H9 (cell line): Measurements from ENCODE around the gene ADGRA1. TPM values are rescaled to one million over a fixed set of nuclear protein-coding genes. Genes with fewer than 3 reads are reported as not detected.

ENCODE experiments used
- DNase-seq: peaks from one replicate; pipeline ENCODE4 v3.0.0-alpha.2; 2017
- H2AFZ ChIP-seq: one replicate; pipeline ENCODE4 v1.6.1; 2013; ENCODE audit warnings: mild to moderate bottlenecking, low read length, control low read depth, moderate library complexity
- H2AK5ac ChIP-seq: 2 replicates; pipeline ENCODE4 v1.6.1; 2013; ENCODE audit warnings: low read length, control low read depth, mixed read lengths; ENCODE audit not compliant: insufficient read length
- H2BK120ac ChIP-seq: one replicate; pipeline ENCODE4 v1.6.1; 2013; ENCODE audit warnings: low read depth, mild to moderate bottlenecking, low read length, control low read depth, inconsistent platforms; ENCODE audit not compliant: poor library complexity, severe bottlenecking
- H2BK12ac ChIP-seq: 2 replicates; pipeline ENCODE4 v1.6.1; 2013; ENCODE audit warnings: low read length, control low read depth, mixed read lengths, low read depth; ENCODE audit not compliant: insufficient read length
- H2BK15ac ChIP-seq: 2 replicates; pipeline ENCODE4 v1.6.1; 2013; ENCODE audit warnings: low read depth, low read length, control low read depth
- H2BK20ac ChIP-seq: one replicate; pipeline ENCODE4 v1.6.1; 2013; ENCODE audit warnings: low read depth, mild to moderate bottlenecking, low read length, control low read depth, inconsistent platforms; ENCODE audit not compliant: poor library complexity, severe bottlenecking
- H2BK5ac ChIP-seq: 2 replicates; pipeline ENCODE4 v1.6.1; 2013; ENCODE audit warnings: low read length, control low read depth, mixed read lengths; ENCODE audit not compliant: insufficient read length
- H3K14ac ChIP-seq: 2 replicates; pipeline ENCODE4 v1.6.1; 2013; ENCODE audit warnings: low read length, control low read depth; ENCODE audit not compliant: insufficient read depth
- H3K18ac ChIP-seq: 2 replicates; pipeline ENCODE4 v1.6.1; 2013; ENCODE audit warnings: low read depth, mild to moderate bottlenecking, mixed read lengths, low read length, control low read depth; ENCODE audit not compliant: insufficient read length
- H3K23ac ChIP-seq: 2 replicates; pipeline ENCODE4 v1.6.1; 2013; ENCODE audit warnings: low read length, control low read depth, mixed read lengths, low read depth; ENCODE audit not compliant: insufficient read length
- H3K23me2 ChIP-seq: 2 replicates; pipeline ENCODE4 v1.6.1; 2013; ENCODE audit warnings: low read depth, mild to moderate bottlenecking, mixed read lengths, low read length, control low read depth; ENCODE audit not compliant: insufficient read length, poor library complexity, severe bottlenecking
- H3K27ac ChIP-seq: 2 replicates; pipeline ENCODE4 v1.5.1; 2013; ENCODE audit warnings: low read length, control low read depth, mixed read lengths, low read depth; ENCODE audit not compliant: insufficient read length
- H3K27me3 ChIP-seq: 2 replicates; pipeline ENCODE4 v1.6.1; 2013; ENCODE audit warnings: low read length, control low read depth, inconsistent platforms; ENCODE audit not compliant: insufficient read depth
- H3K4ac ChIP-seq: 2 replicates; pipeline ENCODE4 v1.6.1; 2013; ENCODE audit warnings: low read depth, mild to moderate bottlenecking, control low read depth, inconsistent platforms, low read length, moderate library complexity
- H3K4me1 ChIP-seq: 2 replicates; pipeline ENCODE4 v1.6.1; 2013; ENCODE audit warnings: low read length, control low read depth, inconsistent platforms; ENCODE audit not compliant: insufficient read depth
- H3K4me2 ChIP-seq: 2 replicates; pipeline ENCODE4 v1.6.1; 2013; ENCODE audit warnings: low read length, control low read depth, mixed read lengths; ENCODE audit not compliant: insufficient read length, insufficient read depth
- H3K56ac ChIP-seq: 2 replicates; pipeline ENCODE4 v1.6.1; 2013; ENCODE audit warnings: low read depth, mild to moderate bottlenecking, mixed read lengths, low read length, control low read depth; ENCODE audit not compliant: insufficient read length
- H3K79me1 ChIP-seq: 2 replicates; pipeline ENCODE4 v1.6.1; 2013; ENCODE audit warnings: low read depth, mild to moderate bottlenecking, moderate library complexity, low read length, control low read depth, inconsistent platforms; ENCODE audit not compliant: insufficient read depth, poor library complexity, severe bottlenecking
- H3K79me2 ChIP-seq: 2 replicates; pipeline ENCODE4 v1.6.1; 2013; ENCODE audit warnings: low read length, control low read depth, inconsistent platforms; ENCODE audit not compliant: insufficient read depth
- H3K9ac ChIP-seq: 2 replicates; pipeline ENCODE4 v1.6.1; 2013; ENCODE audit warnings: low read length, control low read depth, mixed read lengths; ENCODE audit not compliant: insufficient read length; ENCODE audit errors: extremely low read depth
- H3K9me3 ChIP-seq: one replicate; pipeline ENCODE4 v1.6.1; 2013; ENCODE audit warnings: low read depth, low read length, inconsistent platforms; ENCODE audit not compliant: control insufficient read depth
- H3T11ph ChIP-seq: one replicate; pipeline ENCODE4 v1.6.1; 2013; ENCODE audit warnings: mild to moderate bottlenecking, low read length, control low read depth, inconsistent platforms
- H4K20me1 ChIP-seq: one replicate; pipeline ENCODE4 v1.6.1; 2013; ENCODE audit not compliant: control insufficient read depth, insufficient read length, insufficient read depth
- H4K5ac ChIP-seq: 2 replicates; pipeline ENCODE4 v1.6.1; 2013; ENCODE audit warnings: low read depth, mild to moderate bottlenecking, mixed read lengths, low read length, control low read depth; ENCODE audit not compliant: insufficient read length
- H4K8ac ChIP-seq: replicated peaks from 2 replicates; pipeline ENCODE4 v1.6.1; 2013; ENCODE audit warnings: low read length, control low read depth, mixed read lengths, low read depth; ENCODE audit not compliant: insufficient read length
- H4K91ac ChIP-seq: 2 replicates; pipeline ENCODE4 v1.6.1; 2013; ENCODE audit warnings: low read depth, mild to moderate bottlenecking, moderate library complexity, mixed read lengths, low read length, control low read depth; ENCODE audit not compliant: insufficient read length
- H3K27ac Mint-ChIP-seq, 3 experiments: 2 replicates in 2 of 3; 3 replicates in 1 of 3; pipeline ENCODE4 v1.8.0; 2020 to 2021; ENCODE audit warnings: mixed read lengths in 3 of 3, mild to moderate bottlenecking in 1 of 3, moderate library complexity in 1 of 3
- H3K27me3 Mint-ChIP-seq: 2 replicates; pipeline ENCODE4 v1.8.0; 2021; ENCODE audit warnings: low read depth, mild to moderate bottlenecking, moderate library complexity, mixed read lengths
- H3K36me3 Mint-ChIP-seq, 3 experiments: 2 replicates in 2 of 3; 3 replicates in 1 of 3; pipeline ENCODE4 v1.8.0; 2020 to 2021; ENCODE audit warnings: low read depth in 3 of 3, mixed read lengths in 3 of 3; ENCODE audit not compliant: insufficient read depth in 1 of 3
- H3K4me1 Mint-ChIP-seq, 2 experiments: 2 replicates each; pipeline ENCODE4 v1.8.0; 2020; ENCODE audit warnings: mixed read lengths in 2 of 2
- H3K4me3 Mint-ChIP-seq, 2 experiments: 2 replicates in 1 of 2; 3 replicates in 1 of 2; pipeline ENCODE4 v1.8.0; 2020 to 2021; ENCODE audit warnings: mild to moderate bottlenecking in 2 of 2, mixed read lengths in 2 of 2, moderate library complexity in 1 of 2
- H3K9me3 Mint-ChIP-seq, 2 experiments: 2 replicates in 1 of 2; 3 replicates in 1 of 2; pipeline ENCODE4 v1.8.0; 2020; ENCODE audit warnings: mild to moderate bottlenecking in 2 of 2, mixed read lengths in 2 of 2, moderate library complexity in 1 of 2
- CTCF ChIP-seq: fragments of 200-600 bp; sonication (generic); conservative IDR thresholded peaks from 3 replicates; pipeline ENCODE4 v1.8.0; 2021; ENCODE audit warnings: antibody characterized with exemption, mild to moderate bottlenecking
- WGBS: extraction: QIAGEN DNeasy Blood & Tissue Kit; methylation state at CpG from one replicate; pipeline ENCODE4 v1.1.7; 2013; ENCODE audit warnings: missing lambda C conversion rate, low lambda C conversion rate, mixed read lengths; ENCODE audit not compliant: insufficient read length; ENCODE audit errors: extremely low coverage; 5-methylcytosine and 5-hydroxymethylcytosine counted together
- total RNA-seq: library from RNA; stranded (reverse); gene quantifications from 2 replicates; pipeline ENCODE4 v1.2.1, GENCODE V29; 2021

Gene ADGRA1
- total RNA-seq, 1 experiment from 2014 or later, result 0.11 TPM

GRCh38 chr10:133096616-133097269 is 9.0 kb downstream of the ADGRA1 start:
- Histone ChIP-seq H3K23ac (no peak overlapping the region), H2BK12ac (no peak overlapping the region), H3K4me2 (no peak overlapping the region), H3K4me1 (no peaks in the 10 kb centered on the region), H4K20me1 (peaks cover 4% of the 10 kb centered on the region), H2AFZ (no peak overlapping the region), H2BK120ac (no peak overlapping the region), H3K4ac (no peak overlapping the region), H2BK15ac (no peak overlapping the region), H2BK20ac (no peak overlapping the region), H3K56ac (no peak overlapping the region), H4K5ac (no peak overlapping the region), H3K9ac (no peak overlapping the region), H4K8ac (no peak overlapping the region), H3K23me2 (no peaks in the 10 kb centered on the region), H3K14ac (no peak overlapping the region; the same call in 1 of the 2 replicates), H3T11ph (no peak overlapping the region), H3K27me3 (no peaks in the 10 kb centered on the region), H4K91ac (no peak overlapping the region), H3K9me3 (no peaks in the 10 kb centered on the region), H2BK5ac (no peak overlapping the region), H3K79me1 (no peaks in the 10 kb centered on the region), H3K27ac (no peak overlapping the region), H3K79me2 (no peaks in the 10 kb centered on the region), H2AK5ac (no peak overlapping the region), H3K18ac (no peak overlapping the region)
- Mint-ChIP-seq H3K36me3 (no peaks in the 10 kb centered on the region), H3K27ac (no peak overlapping the region; a peak in 1 of 7 replicates), H3K9me3 (no peaks in the 10 kb centered on the region), H3K27me3 (peaks cover 23% of the 10 kb centered on the region), H3K4me1 (peaks cover 15 to 25% of the 10 kb centered on the region in 2 experiments), H3K4me3 (no peak overlapping the region)
- WGBS, result no CpG with 5 or more reads among the region's 28 CpGs
- no peak; the same call in 2 of the 3 replicates for TF ChIP-seq CTCF
- DNase-seq, result no peak
